Measurements from ENCODE around the gene TCF7. TPM values are rescaled to one million over a fixed set of nuclear protein-coding genes. Genes with fewer than 3 reads are reported as not detected.

The TCF7 gene
- total RNA-seq, 1 experiment from 2014 or later = 18.2 TPM

DNA sequence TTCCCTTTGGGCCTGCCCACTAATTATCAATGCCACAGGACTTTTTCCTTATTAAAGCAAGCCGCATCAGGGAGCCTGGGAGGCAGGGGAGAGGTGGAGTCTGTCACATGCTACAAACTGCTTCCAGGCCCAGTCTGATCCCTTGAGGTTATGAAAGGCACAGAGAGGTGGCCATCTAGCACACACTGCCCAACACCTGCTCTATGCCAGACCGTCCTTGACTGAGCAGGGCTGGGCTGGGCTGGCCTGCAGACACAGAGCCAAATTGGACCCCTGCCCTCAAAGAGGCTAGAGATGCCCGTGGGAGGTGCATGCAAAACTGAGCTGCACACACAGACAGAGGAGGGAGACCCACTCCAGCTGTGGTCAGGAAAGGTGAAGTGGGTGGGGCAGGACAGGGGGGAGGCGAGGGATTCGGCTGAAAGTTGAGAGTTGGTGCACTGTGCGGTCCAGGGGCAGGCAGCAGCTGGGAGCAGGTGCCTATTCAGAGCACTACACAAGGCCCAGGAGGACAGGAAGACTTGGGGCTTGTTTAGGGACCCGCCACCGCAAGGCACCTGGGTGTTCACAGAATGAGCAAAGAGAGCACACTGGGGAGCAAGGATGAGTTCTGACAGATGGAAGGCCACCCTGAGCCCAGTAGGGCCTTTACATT is 36.4 kb upstream of the TCF7 start:
- H2BK5ac ChIP-seq (ENCODE audit: insufficient read length, low read length) = no peak overlapping the region
- no peak overlapping the region for H2BK20ac ChIP-seq (ENCODE audit: low read depth, low read length, poor library complexity, severe bottlenecking)
- no peak overlapping the region for H2AK5ac ChIP-seq (ENCODE audit: insufficient read length, low read length)
- H3T11ph ChIP-seq (ENCODE audit: low read length) = no peak overlapping the region
- DNase-seq = no peak
- no peaks in the 10 kb centered on the region for H3K9me3 ChIP-seq (ENCODE audit: control insufficient read depth, low read depth, low read length)
- H3K27ac ChIP-seq (ENCODE audit: insufficient read length, low read depth, low read length) = no peak overlapping the region
- H3K4me3 Mint-ChIP-seq = no peak overlapping the region
- no CpG with 5 or more reads among the region's 8 CpGs for WGBS (ENCODE audit: extremely low coverage, insufficient read length, low lambda C conversion rate)
- H3K23me2 ChIP-seq (ENCODE audit: insufficient read length, low read depth, low read length, poor library complexity, severe bottlenecking) = no peaks in the 10 kb centered on the region
- H4K91ac ChIP-seq (ENCODE audit: insufficient read length, low read depth, low read length) = no peak overlapping the region
- H3K27me3 Mint-ChIP-seq (ENCODE audit: low read depth) = peaks cover 13% of the 10 kb centered on the region
- no peak overlapping the region for H3K14ac ChIP-seq (ENCODE audit: insufficient read depth, low read length)
- H3K18ac ChIP-seq (ENCODE audit: insufficient read length, low read depth, low read length) = no peak overlapping the region
- H3K4me1 ChIP-seq (ENCODE audit: insufficient read depth, low read length) = no peaks in the 10 kb centered on the region
- no peaks in the 10 kb centered on the region for H3K27me3 ChIP-seq (ENCODE audit: insufficient read depth, low read length)
- no peaks in the 10 kb centered on the region for H4K20me1 ChIP-seq (ENCODE audit: control insufficient read depth, insufficient read depth, insufficient read length)
- no peak overlapping the region for H3K27ac Mint-ChIP-seq
- H3K4me1 Mint-ChIP-seq = peaks cover 6 to 7% of the 10 kb centered on the region in 2 experiments; a peak in 1 of 4 replicates
- H3K56ac ChIP-seq (ENCODE audit: insufficient read length, low read depth, low read length) = no peak overlapping the region
- TF ChIP-seq, protein P1, sequence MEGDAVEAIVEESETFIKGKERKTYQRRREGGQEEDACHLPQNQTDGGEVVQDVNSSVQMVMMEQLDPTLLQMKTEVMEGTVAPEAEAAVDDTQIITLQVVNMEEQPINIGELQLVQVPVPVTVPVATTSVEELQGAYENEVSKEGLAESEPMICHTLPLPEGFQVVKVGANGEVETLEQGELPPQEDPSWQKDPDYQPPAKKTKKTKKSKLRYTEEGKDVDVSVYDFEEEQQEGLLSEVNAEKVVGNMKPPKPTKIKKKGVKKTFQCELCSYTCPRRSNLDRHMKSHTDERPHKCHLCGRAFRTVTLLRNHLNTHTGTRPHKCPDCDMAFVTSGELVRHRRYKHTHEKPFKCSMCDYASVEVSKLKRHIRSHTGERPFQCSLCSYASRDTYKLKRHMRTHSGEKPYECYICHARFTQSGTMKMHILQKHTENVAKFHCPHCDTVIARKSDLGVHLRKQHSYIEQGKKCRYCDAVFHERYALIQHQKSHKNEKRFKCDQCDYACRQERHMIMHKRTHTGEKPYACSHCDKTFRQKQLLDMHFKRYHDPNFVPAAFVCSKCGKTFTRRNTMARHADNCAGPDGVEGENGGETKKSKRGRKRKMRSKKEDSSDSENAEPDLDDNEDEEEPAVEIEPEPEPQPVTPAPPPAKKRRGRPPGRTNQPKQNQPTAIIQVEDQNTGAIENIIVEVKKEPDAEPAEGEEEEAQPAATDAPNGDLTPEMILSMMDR (conservative IDR thresholded peaks at IDR 0.05) = no peak
- H3K79me2 ChIP-seq (ENCODE audit: insufficient read depth, low read length) = no peaks in the 10 kb centered on the region
- no peak overlapping the region for H2AFZ ChIP-seq (ENCODE audit: low read length)
- H4K8ac ChIP-seq (replicated peaks; ENCODE audit: insufficient read length, low read depth, low read length) = no peak overlapping the region
- no peak overlapping the region for H2BK12ac ChIP-seq (ENCODE audit: insufficient read length, low read depth, low read length)
- no peak overlapping the region for H2BK15ac ChIP-seq (ENCODE audit: low read depth, low read length)
- H3K36me3 Mint-ChIP-seq (ENCODE audit: insufficient read depth in 1 of 3, low read depth in 3 of 3) = no peaks in the 10 kb centered on the region
- no peaks in the 10 kb centered on the region for H3K79me1 ChIP-seq (ENCODE audit: insufficient read depth, low read depth, low read length, poor library complexity, severe bottlenecking)
- H2BK120ac ChIP-seq (ENCODE audit: low read depth, low read length, poor library complexity, severe bottlenecking) = no peak overlapping the region
- H3K4ac ChIP-seq (ENCODE audit: low read depth, low read length) = no peak overlapping the region
- H3K9me3 Mint-ChIP-seq = no peaks in the 10 kb centered on the region
- H3K4me2 ChIP-seq (ENCODE audit: insufficient read depth, insufficient read length, low read length) = no peak overlapping the region
- no peak overlapping the region for H3K9ac ChIP-seq (ENCODE audit: extremely low read depth, insufficient read length, low read length)
- no peak overlapping the region for H4K5ac ChIP-seq (ENCODE audit: insufficient read length, low read depth, low read length)
- H3K23ac ChIP-seq (ENCODE audit: insufficient read length, low read depth, low read length) = no peak overlapping the region

Data from H9 (cell line).